ENCODE measurements around the gene NCAPD2.

DNA sequence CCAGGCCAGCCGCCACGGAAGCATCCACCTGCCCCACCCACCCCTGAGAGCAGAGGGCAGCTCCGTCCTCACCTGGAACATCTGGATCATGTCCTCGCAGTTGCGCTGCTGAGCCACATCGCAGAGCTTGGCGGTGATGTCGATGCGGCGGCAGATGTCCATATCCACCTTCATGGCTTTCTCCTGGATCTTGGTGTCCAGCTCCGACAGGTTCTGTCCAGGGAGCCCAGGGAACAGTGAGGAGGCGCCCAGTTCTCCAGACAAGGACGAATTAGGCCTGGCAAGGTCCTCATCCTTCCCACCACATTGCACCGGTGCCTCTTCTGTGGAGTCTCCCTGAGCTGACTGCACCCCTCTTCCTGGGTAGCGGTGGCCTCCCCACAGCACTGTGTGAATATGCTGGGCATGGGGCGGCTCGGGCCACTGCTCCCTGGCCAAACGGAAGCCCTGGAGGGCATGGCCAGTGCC, 55.8 kb downstream of the NCAPD2 start:
- TF ChIP-seq EZH2 (IDR thresholded peaks at IDR 0.05) (no peak), EZH2phosphoT487 (IDR thresholded peaks at IDR 0.05) (no peak)
- TF ChIP-seq, protein P1, sequence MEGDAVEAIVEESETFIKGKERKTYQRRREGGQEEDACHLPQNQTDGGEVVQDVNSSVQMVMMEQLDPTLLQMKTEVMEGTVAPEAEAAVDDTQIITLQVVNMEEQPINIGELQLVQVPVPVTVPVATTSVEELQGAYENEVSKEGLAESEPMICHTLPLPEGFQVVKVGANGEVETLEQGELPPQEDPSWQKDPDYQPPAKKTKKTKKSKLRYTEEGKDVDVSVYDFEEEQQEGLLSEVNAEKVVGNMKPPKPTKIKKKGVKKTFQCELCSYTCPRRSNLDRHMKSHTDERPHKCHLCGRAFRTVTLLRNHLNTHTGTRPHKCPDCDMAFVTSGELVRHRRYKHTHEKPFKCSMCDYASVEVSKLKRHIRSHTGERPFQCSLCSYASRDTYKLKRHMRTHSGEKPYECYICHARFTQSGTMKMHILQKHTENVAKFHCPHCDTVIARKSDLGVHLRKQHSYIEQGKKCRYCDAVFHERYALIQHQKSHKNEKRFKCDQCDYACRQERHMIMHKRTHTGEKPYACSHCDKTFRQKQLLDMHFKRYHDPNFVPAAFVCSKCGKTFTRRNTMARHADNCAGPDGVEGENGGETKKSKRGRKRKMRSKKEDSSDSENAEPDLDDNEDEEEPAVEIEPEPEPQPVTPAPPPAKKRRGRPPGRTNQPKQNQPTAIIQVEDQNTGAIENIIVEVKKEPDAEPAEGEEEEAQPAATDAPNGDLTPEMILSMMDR (IDR thresholded peaks at IDR 0.05): no peak

All from neural progenitor cell (in vitro differentiated cells).